Panc1 (cell line): ENCODE measurements around the gene ZFP28.

Source experiments
- CTCF ChIP-seq: fragments of 450-650 bp; IDR thresholded peaks from 2 replicates; pipeline ENCODE4 v1.5.1; 2017; ENCODE audit warnings: mild to moderate bottlenecking
- POLR2AphosphoS5 ChIP-seq: IDR thresholded peaks from 2 replicates; pipeline ENCODE4 v1.6.1; 2012; ENCODE audit warnings: mild to moderate bottlenecking, low read depth, low read length, moderate library complexity
- REST ChIP-seq, 2 experiments: IDR thresholded peaks; 2 replicates each; pipeline ENCODE4 v1.6.1; 2011 to 2012; ENCODE audit warnings: low read depth in 2 of 2, control low read depth in 1 of 2, low read length in 1 of 2, mild to moderate bottlenecking in 1 of 2, moderate library complexity in 1 of 2; ENCODE audit not compliant: insufficient read depth in 1 of 2
- SIN3A ChIP-seq: IDR thresholded peaks from 2 replicates; pipeline ENCODE4 v1.6.1; 2012; ENCODE audit warnings: low read depth, mild to moderate bottlenecking, low read length, moderate library complexity, borderline replicate concordance; ENCODE audit not compliant: insufficient read depth
- TCF7L2 ChIP-seq: IDR thresholded peaks from 2 replicates; pipeline ENCODE4 v1.6.1; 2011; ENCODE audit warnings: mild to moderate bottlenecking, low read depth, low read length, inconsistent platforms

- TF ChIP-seq TCF7L2: no peak
- TF ChIP-seq CTCF: no peak
- no peak for TF ChIP-seq REST (IDR thresholded peaks at IDR 0.05; ENCODE audit: insufficient read depth in 1 of 2, low read depth in 2 of 2, low read length in 1 of 2)
- TF ChIP-seq POLR2AphosphoS5: no peak
- no peak for TF ChIP-seq SIN3A
These were observed 28.7 kb downstream of the ZFP28 start, which contains the start of gene ZNF470 for GRCh38 chr19:56567274-56568120.
